GM10847 (cell line): ENCODE data around the gene ACTR3C.

Experiments used
- POLR2A ChIP-seq: IDR thresholded peaks from 2 replicates; pipeline ENCODE4 v1.6.1; 2011; ENCODE audit not compliant: insufficient read length; ENCODE audit errors: extremely low read depth

ACTR3C gene

DNA sequence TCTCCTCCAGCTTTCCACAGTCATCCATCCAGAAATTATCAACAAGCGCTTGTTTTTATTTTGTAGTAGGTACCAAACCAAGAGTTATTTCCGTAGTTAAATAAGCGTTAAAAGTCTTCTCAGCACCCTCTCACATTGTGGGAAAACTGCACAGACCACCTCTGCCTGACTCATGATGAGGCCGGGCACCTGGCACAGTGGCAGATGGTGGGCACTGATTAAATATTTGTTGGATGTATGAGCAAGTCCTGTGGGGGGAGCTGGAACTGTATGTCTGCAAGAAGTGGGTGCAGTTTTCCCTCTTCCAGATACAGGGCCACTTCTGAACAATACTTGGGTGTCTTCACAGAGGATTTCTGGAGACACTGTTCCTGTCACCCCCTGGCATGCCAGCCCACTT is 40.0 kb upstream of the ACTR3C start:
- no peak for TF ChIP-seq POLR2A

GRCh38 chr7:150361807-150362621 is 38.7 kb upstream of the ACTR3C start:
- TF ChIP-seq POLR2A, result no peak

DNA sequence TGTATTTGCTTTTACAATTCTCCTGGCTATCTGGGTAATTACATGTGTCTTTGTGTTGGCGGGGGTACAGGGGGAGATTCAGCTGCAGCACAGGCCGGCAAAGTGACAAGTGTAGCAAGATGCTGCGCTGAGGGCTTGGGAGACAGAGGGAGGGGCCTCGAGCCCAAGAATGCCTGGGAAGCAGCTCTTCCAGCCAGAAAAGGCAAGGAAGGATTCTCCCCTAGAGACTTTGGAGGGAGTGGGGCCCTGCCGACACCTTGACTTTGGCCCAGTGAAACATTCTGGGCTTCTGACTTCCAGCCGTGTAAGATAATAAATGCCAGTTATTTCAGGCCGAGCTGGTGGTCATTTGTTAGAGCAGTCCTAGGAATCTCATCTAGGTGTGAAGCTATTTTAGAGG is 38.1 kb upstream of the ACTR3C start:
- TF ChIP-seq POLR2A, result no peak

GRCh38 chr7:150360363-150361058 is 37.2 kb upstream of the ACTR3C start:
- TF ChIP-seq POLR2A, result no peak

- TF ChIP-seq POLR2A, result no peak
Measured at GRCh38 chr7:150359622-150360362, 36.4 kb upstream of the ACTR3C start.

DNA sequence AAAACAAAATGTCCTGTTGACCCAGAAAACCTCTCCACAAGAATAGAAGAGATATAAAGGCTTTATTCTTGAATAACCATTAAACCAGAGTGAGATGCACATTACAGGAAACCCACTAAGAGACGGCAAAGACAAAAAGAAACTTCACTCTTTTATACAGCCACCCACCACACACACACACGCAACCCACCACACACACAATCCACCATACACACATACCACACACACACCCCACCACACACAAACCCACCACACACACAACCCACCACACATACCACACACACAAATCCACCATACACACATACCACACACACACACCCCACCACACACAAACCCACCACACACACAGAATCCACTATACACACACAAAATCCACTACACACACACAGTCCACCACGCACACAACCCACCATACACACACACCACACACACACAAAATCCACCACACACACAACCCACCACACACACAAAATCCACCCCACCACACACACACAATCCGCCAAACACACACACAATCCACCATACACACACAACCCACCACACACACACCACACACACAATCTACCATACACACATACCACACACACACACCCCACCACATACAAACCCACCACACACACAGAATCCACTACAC is 35.8 kb upstream of the ACTR3C start:
- TF ChIP-seq POLR2A, result no peak

GRCh38 chr7:150358433-150358832 is 35.1 kb upstream of the ACTR3C start:
- TF ChIP-seq POLR2A, result no peak

DNA sequence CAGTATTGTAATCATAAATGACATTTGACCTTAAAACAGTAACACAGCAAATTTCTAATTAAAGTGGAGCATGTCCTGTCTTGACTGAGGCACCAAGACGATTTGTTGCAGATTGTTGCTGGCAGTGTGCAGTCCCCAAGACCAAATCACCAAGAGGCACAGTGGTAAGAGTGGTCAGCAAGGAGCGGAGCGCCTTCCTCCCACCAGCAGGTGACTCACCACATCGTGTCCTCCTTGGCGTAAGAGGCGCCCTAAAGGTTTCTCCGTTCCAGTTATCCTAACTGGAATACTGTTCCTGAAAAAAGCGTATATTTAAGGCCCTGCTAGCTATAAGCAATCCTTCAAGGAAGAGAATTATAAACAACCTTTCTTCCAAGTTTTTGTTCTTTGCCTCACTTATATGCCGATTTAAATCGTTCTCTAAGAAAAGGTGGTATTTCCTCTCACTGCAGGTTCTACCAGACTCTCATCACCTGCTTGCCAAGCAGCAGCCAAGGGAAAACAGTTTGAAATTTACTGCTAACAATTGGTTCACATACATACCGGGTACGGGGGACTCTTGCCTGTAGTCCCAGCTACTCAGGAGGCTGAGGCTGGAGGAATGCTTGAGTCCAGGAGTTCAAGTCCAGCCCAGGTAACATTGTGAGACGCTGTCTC is 34.6 kb upstream of the ACTR3C start:
- TF ChIP-seq POLR2A, result no peak

DNA sequence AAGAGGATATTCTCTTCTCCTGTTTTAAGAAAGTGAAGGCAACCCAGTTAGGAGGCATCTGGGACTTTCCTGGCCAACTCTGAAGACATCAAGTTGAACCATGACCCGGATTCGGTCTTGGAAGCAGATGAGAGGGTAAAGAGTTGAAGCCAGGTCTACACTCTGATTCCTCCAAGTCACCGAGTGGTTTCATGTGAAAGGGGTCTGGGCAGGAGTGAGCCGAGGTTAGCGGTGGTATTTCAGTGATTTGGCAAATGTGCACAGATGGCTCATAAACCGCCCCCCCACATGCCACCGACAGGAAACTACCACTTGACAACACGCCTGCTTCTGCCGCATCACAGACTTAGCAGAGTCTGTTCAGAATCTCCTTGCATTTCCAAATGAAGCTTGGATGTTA is 33.9 kb upstream of the ACTR3C start:
- TF ChIP-seq POLR2A, result no peak

DNA sequence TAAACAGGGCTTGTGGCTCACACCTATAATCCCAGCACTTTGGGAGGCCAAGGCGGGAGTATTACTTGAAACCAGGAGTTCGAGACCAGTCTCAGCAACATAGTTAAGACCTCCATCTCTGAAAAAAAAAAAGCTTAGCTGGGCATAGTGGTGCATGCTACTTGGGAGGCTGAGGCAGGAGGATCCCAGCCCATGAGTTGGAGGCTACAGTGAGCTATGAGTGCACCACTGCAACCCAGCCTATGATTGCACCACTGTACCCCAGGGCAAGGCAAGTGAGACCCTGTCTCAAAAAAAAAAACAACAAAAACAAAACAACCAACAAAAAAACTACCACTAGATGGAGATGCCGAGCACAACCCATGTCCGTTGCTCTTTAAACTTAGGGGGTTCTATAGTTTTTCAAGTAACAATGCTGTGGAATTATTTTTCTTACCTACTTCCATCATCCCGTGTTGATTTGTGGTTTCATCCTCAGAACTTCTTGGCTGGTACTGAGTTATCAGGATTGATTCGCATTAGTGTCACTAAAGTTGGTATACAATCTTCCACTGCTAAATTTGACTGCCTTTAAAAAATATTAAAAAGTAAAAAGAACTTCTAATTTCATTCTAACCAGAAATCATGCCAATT is 33.0 kb upstream of the ACTR3C start:
- no peak for TF ChIP-seq POLR2A

DNA sequence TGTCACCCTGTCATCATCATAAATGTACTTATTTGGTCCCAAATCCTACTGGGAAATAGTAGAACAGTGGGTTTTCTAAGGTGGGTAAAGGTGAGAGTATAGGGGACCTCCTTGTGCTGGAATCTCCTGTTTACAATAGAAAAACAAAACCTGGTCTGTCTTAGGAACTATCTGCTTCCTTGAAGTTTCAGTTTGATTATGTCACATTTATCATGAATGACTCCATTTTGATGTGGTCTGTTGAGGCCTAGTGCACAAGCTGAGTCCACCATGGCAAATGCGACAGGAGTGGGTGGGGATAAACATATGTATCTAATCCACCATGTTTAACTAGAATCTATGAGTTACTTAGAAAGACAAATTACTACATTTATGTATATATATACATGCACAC is 32.3 kb upstream of the ACTR3C start:
- no peak for TF ChIP-seq POLR2A

DNA sequence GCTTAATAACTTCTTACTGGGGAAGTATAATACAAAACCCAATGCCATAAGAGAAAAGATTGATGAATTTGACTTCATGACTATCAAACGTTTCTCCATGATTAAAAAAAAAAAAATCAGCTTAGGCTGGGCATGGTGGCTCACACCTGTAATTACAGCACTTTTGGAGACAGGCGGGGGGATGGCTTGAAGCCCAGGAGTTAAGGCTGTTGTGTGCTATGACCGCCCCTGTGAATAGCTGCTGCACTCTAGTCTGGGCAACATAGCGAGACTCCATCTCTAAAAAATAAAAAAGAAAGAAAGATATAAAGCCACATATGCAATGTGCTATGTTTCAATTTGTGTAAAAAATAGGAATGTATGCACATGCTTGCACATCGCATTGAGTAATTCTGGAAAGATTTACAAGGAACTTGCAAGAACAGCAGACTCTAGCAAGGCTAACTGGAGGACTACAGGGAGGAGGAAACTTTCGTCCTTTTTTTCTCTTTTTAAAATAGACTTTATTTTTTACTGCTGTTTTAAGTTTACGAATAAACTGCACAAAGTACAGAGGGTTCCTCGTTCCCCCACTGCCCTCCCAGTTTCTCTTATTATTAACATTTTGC is 28.3 kb upstream of the ACTR3C start:
- TF ChIP-seq POLR2A, result no peak

GRCh38 chr7:150346922-150347321 is 23.6 kb upstream of the ACTR3C start:
- TF ChIP-seq POLR2A, result no peak

- TF ChIP-seq POLR2A, result no peak
Measured at GRCh38 chr7:150345012-150345411, 21.7 kb upstream of the ACTR3C start.
